ENCODE measurements around the gene HS6ST1. TPM values are rescaled to one million over a fixed set of nuclear protein-coding genes. Genes with fewer than 3 reads are reported as not detected.
A peak's percentile ranks its signal among the peaks of the same experiment; 100 is the strongest.

Gene HS6ST1
- total and polyA plus RNA-seq, 2 donors (not counting 1 experiment from before 2014, with no cell fraction given): 16.6 to 59.9 TPM

DNA sequence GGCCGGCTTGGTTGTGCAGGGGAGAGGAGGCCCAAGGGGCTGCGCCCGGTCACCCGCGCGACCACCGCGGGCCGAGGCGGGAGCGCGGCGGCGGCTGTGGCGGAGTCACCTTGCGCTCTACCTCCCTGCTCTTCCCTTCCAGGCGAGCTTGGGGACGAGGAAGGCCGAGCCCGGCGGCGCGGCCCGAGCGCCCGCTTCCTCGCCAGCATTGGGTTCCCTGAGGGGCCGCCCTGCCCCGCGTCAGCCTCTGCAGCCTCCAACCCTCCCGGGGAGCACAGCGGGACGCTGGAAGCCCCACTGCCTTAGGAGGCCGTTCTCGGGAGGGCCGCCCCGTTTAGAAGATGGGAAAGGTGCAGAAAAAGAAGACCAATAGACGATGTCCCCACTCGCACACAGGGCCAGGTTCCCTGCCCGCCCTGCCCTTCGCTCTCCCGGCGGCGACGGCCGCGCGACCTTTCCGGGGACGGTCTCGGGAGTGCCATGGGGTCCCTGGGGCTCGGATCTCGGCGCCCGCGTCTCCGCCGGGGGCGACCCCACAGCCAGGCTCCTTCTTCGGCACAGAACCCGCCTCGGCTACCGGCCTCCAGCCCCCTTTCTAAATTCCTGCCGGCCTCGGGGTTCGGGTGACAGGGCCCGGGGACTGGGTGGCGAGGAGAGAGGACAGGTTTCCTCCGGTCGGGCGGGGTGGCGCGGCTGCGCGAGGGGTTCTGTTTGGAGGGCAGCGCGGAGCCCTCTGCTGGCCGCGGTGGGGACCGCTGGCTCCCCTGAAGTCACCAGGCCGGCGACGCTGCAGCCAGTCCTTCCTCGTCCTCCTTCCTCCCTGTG is 85.5 kb downstream of the HS6ST1 start:
- Histone ChIP-seq H3K36me3 (ENCODE audit: control insufficient read depth, insufficient read depth, low read length) (no peaks in the 10 kb centered on the region), H3K9ac (ENCODE audit: insufficient read depth, low read length) (peak overlapping the region; percentile 70), H3K4me1 (ENCODE audit: control insufficient read depth, extremely low read depth, insufficient read depth, low read length) (peaks cover 8% of the 10 kb centered on the region), H2AFZ (ENCODE audit: low read length) (peak overlapping the region; percentile 83), H4K20me1 (ENCODE audit: control insufficient read depth, extremely low read depth, insufficient read depth, low read length) (no peaks in the 10 kb centered on the region), H3K4me2 (ENCODE audit: extremely low read depth, insufficient read depth, low read length) (peak overlapping the region; percentile 90), H3K27ac (ENCODE audit: insufficient read depth, low read length) (peak overlapping the region; percentile 27), H3K4me3 (replicated peaks in 1 of 4; ENCODE audit: control extremely low read depth in 1 of 4, insufficient read depth in 1 of 4, low read depth in 3 of 4, low read length in 4 of 4) (peak overlapping the region; percentile 60 to 81 (median 72)), H3K79me2 (ENCODE audit: control insufficient read depth, insufficient read depth, low read length) (no peaks in the 10 kb centered on the region), H3K27me3 (ENCODE audit: control insufficient read depth, insufficient read depth, low read length) (no peaks in the 10 kb centered on the region), H3K9me3 (ENCODE audit: control insufficient read depth, insufficient read depth, low read depth, low read length) (no peaks in the 10 kb centered on the region)
- TF ChIP-seq, protein P1, sequence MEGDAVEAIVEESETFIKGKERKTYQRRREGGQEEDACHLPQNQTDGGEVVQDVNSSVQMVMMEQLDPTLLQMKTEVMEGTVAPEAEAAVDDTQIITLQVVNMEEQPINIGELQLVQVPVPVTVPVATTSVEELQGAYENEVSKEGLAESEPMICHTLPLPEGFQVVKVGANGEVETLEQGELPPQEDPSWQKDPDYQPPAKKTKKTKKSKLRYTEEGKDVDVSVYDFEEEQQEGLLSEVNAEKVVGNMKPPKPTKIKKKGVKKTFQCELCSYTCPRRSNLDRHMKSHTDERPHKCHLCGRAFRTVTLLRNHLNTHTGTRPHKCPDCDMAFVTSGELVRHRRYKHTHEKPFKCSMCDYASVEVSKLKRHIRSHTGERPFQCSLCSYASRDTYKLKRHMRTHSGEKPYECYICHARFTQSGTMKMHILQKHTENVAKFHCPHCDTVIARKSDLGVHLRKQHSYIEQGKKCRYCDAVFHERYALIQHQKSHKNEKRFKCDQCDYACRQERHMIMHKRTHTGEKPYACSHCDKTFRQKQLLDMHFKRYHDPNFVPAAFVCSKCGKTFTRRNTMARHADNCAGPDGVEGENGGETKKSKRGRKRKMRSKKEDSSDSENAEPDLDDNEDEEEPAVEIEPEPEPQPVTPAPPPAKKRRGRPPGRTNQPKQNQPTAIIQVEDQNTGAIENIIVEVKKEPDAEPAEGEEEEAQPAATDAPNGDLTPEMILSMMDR (conservative IDR thresholded peaks at IDR 0.05 in 1 of 2, IDR thresholded peaks at IDR 0.05 in 1 of 2; ENCODE audit: low read depth in 1 of 2, low read length in 2 of 2): peak; percentile 80 to 85
- TF ChIP-seq EZH2 (IDR thresholded peaks at IDR 0.05; ENCODE audit: low read length, missing control alignments): no peak
- peak; percentile 67 to 69 for DNase-seq (ENCODE audit: low read depth in 2 of 2)

DNA sequence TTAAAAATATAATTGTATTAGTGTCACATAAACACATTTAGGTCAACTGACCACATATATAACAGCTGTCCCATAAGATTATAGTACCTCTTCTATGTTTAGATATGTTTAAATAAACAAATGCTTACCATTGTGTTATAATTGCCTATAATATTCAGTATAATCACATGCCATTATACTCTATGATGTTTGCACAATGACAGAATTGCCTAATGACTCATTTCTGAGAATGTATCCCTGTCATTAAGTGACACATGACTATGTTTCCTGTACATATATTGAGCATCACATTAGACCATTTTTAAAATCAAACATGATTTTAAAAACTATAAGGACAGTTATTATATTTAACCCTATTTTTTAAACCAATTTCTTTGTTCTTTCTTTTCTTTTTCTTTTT is 89.8 kb downstream of the HS6ST1 start:
- H3K9me3 ChIP-seq (ENCODE audit: control insufficient read depth, insufficient read depth, low read depth, low read length): no peaks in the 10 kb centered on the region
- no peaks in the 10 kb centered on the region for H3K79me2 ChIP-seq (ENCODE audit: control insufficient read depth, insufficient read depth, low read length)
- DNase-seq (ENCODE audit: low read depth in 2 of 2): no peak

DNA sequence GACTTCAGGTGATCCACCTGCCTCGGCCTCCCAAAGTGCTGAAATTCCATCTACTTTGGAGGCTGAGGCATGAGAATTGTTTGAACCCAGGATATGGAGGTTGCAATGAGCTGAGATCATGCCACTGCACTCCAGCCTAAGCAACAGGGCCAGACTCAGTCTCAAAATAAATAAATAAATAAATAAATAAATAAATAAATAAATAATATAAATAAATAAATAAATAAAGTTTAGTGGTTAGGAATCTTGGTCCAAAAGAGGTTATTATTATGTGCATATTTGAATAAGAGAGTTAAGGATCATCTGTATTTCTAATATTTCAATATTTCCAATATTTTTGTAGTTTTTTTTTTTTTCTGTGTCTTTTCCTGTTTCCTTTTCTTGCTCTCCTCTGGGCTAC is 90.8 kb downstream of the HS6ST1 start:
- Histone ChIP-seq H3K4me2 (ENCODE audit: extremely low read depth, insufficient read depth, low read length) (no peak overlapping the region), H3K4me1 (ENCODE audit: control insufficient read depth, extremely low read depth, insufficient read depth, low read length) (no peaks in the 10 kb centered on the region), H3K4me3 (replicated peaks in 1 of 4; ENCODE audit: control extremely low read depth in 1 of 4, insufficient read depth in 1 of 4, low read depth in 3 of 4, low read length in 4 of 4) (no peak overlapping the region), H3K79me2 (ENCODE audit: control insufficient read depth, insufficient read depth, low read length) (no peaks in the 10 kb centered on the region), H4K20me1 (ENCODE audit: control insufficient read depth, extremely low read depth, insufficient read depth, low read length) (no peaks in the 10 kb centered on the region), H3K9me3 (ENCODE audit: control insufficient read depth, insufficient read depth, low read depth, low read length) (no peaks in the 10 kb centered on the region), H3K27ac (ENCODE audit: insufficient read depth, low read length) (no peak overlapping the region), H3K36me3 (ENCODE audit: control insufficient read depth, insufficient read depth, low read length) (no peaks in the 10 kb centered on the region), H3K27me3 (ENCODE audit: control insufficient read depth, insufficient read depth, low read length) (no peaks in the 10 kb centered on the region), H3K9ac (ENCODE audit: insufficient read depth, low read length) (no peak overlapping the region), H2AFZ (ENCODE audit: low read length) (no peak overlapping the region)
- DNase-seq (ENCODE audit: low read depth in 2 of 2): no peak
- no peak for TF ChIP-seq EZH2 (IDR thresholded peaks at IDR 0.05; ENCODE audit: low read length, missing control alignments)

More for the DNA sequence above, 89.8 kb downstream of the HS6ST1 start:
- no peak overlapping the region for H3K9ac ChIP-seq (ENCODE audit: insufficient read depth, low read length)
- no peaks in the 10 kb centered on the region for H3K27me3 ChIP-seq (ENCODE audit: control insufficient read depth, insufficient read depth, low read length)
- H3K4me2 ChIP-seq (ENCODE audit: extremely low read depth, insufficient read depth, low read length): no peak overlapping the region
- no peaks in the 10 kb centered on the region for H3K4me1 ChIP-seq (ENCODE audit: control insufficient read depth, extremely low read depth, insufficient read depth, low read length)
- no peaks in the 10 kb centered on the region for H3K36me3 ChIP-seq (ENCODE audit: control insufficient read depth, insufficient read depth, low read length)
- H4K20me1 ChIP-seq (ENCODE audit: control insufficient read depth, extremely low read depth, insufficient read depth, low read length): no peaks in the 10 kb centered on the region
- TF ChIP-seq, protein P1 (conservative IDR thresholded peaks at IDR 0.05 in 1 of 2, IDR thresholded peaks at IDR 0.05 in 1 of 2; ENCODE audit: low read depth in 1 of 2, low read length in 2 of 2): no peak
- no peak for TF ChIP-seq EZH2 (IDR thresholded peaks at IDR 0.05; ENCODE audit: low read length, missing control alignments)
- H3K4me3 ChIP-seq (replicated peaks in 1 of 4; ENCODE audit: control extremely low read depth in 1 of 4, insufficient read depth in 1 of 4, low read depth in 3 of 4, low read length in 4 of 4): no peak overlapping the region
- H3K27ac ChIP-seq (ENCODE audit: insufficient read depth, low read length): no peak overlapping the region
- no peak overlapping the region for H2AFZ ChIP-seq (ENCODE audit: low read length)
